H4 (cell line): ENCODE data around the gene NFIA. TPM values are rescaled to one million over a fixed set of nuclear protein-coding genes. Genes with fewer than 3 reads are reported as not detected.

Experiments used
- DNase-seq: peaks from one replicate; pipeline ENCODE4 v3.0.0-alpha.2; 2015; ENCODE audit warnings: low spot score
- total RNA-seq: library from RNA; depleted of rRNA; stranded (reverse); fragments of >200 nt; shearing (Covaris generic); gene quantifications from 2 replicates; pipeline ENCODE4 v1.2.3, GENCODE V29; 2014

The NFIA gene
- total RNA-seq, 1 experiment from 2014 or later, result 7.4 TPM

- DNase-seq, result no peak
Observed at GRCh38 chr1:61332796-61333195, 250.4 kb downstream of the NFIA start.

- no peak for DNase-seq
Observed at GRCh38 chr1:61334718-61335589, 252.6 kb downstream of the NFIA start.

DNA sequence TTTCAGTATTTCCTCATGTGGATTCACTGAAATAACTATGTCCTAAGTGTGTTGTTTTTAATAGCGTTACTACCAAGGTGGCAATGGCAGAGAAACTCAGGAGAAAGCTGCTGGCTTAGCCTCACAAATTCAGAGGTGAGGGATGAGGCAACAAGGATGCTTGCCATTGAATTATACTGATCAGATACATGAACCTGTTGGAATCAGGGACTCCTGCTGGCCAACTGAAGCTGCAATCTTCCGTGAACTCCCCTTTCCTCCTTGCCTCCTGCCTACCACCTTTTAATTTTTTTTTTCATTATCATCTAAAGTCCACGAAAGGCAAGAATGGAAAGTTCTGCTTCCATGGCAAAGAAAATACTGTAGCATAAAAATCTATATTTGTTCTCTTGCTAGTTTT is 254.7 kb downstream of the NFIA start:
- no peak for DNase-seq

GRCh38 chr1:61337441-61337951 is 255.1 kb downstream of the NFIA start:
- DNase-seq, result peak; percentile 17

DNA sequence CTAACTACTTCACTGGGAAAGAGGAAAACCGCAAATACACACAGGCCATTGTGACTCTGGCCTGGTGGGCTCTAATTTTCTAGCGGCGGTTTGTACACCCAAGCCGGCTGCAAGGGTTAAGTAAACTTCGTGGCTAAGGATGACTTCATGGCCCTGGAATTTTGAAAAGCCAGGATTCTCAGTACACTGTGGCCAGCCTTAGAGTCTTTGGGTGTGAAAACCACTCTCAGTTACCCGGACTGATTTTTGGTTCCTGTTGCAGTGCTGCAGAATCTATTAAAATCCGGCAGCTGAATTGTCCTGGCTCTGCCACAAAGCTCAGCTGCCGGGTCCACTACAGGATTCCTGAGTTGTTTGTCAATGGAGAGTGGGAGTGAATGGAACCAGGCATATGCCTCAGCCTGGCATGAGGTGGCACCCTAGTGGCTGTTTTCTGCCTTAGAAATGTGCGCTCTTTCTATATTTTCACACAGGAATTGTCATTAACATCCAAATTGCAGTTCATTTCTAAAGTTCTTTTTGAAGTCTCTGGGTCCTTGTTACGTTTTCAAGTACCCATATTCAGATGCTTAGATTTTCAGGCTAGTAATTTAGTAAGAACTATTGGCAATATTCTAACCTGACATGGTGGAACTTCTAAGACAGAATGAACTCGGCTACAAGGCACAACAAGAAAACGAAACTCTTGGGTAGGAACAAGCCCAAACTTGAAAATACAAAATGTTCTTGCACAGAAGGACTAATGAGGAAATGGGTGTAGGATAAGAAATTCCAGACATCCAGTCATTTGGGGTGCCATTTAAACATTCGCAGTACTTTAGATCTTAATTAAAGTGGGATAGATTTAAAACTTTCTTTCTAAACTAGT is 255.9 kb downstream of the NFIA start:
- DNase-seq, result peak; percentile 96

GRCh38 chr1:61338899-61339298 is 256.5 kb downstream of the NFIA start:
- no peak for DNase-seq

DNA sequence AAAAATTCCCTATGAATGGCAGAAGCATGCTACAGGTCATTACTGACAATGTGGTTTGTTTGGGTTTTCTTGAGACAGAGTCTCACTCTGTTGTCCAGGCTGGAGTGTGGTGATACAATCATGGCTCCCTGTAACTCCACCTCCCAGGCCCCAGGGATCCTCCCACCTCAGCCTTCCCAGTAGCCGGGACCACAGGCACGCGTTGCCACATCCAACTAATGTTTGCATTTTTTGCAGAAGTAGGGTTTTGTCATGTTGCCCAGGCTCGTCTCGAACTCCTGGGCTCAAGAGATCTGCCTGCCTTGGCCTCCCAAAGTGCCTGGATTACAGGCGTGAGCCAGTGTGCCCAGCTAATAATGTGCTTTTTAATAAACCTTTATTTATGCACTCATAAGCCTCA is 259.1 kb downstream of the NFIA start:
- DNase-seq, result no peak

DNA sequence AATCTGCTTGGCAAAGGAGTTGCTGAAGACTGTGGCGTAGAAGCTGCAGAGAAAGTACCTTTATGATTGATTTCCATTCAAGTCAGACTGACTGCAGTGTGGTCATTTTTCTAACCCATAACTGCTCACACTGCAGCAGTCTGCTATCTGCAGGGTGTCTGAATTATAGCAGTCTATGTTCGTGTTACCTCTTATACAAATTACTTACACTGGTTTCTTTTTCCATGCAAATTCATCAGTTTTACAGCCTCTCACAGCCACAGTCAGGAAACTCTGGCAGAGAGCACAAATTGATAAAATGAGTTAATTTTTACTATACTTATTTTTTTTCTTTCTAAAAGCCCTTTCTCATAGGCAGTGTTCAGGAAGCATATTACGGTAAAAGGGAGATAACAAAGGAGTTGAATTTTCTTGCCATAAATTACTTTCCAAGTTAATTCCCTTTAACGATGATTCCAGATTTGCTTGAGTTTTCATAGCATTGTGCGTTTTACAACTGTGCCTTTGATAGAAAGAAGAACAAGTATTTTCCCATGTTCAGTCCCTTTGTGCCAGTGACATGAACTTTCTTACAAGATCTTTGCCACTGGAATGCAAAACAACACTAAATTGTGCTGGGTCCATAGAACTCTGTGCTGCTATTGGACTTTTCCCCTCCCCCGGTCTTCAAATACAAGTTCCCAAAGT is 261.5 kb downstream of the NFIA start:
- DNase-seq, result no peak

- no peak for DNase-seq
Observed at GRCh38 chr1:61344696-61345095, 262.3 kb downstream of the NFIA start.

- DNase-seq, result no peak
Observed at GRCh38 chr1:61348025-61348665, 265.8 kb downstream of the NFIA start.

- DNase-seq, result no peak
Observed at GRCh38 chr1:61352845-61353435, 270.6 kb downstream of the NFIA start.

- DNase-seq, result no peak
Observed at GRCh38 chr1:61353797-61354406, 271.5 kb downstream of the NFIA start.

DNA sequence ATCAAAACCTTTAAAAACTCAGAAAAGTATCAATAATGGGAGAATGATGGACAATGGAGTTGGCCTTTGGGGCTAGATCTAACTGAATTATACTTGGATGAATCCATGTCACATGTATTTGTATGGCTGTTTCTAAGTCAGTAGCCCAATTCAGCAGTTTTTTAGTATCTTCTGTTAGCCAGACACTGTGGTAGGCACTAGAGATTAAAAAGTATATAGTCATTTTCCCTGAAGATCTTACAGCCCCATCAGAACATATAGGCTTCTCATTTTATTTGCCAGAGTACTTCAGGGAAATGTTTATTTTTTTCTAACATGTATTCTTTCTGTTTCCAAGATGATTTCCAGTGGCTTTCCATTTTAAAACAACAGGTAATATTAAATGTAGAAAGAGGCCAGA is 273.7 kb downstream of the NFIA start:
- no peak for DNase-seq

DNA sequence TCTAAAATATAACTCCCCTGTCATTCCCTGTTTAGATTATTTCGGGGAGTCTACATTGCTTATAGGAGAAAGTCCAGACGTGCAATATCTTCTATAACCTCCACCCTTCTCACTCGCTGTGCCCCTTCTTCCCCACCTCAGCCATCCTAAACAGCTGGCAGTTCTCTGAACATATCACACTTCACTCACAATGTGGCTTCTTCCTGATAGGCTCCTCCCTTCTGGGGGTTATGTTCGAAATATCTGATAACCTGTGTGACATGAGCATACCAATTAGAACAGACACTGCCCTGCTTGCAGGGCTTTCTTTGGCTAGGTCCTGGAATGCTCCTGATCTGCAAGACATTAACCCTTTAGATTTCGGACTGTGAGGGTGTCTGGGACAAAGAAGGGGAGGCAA is 274.6 kb downstream of the NFIA start:
- no peak for DNase-seq

DNA sequence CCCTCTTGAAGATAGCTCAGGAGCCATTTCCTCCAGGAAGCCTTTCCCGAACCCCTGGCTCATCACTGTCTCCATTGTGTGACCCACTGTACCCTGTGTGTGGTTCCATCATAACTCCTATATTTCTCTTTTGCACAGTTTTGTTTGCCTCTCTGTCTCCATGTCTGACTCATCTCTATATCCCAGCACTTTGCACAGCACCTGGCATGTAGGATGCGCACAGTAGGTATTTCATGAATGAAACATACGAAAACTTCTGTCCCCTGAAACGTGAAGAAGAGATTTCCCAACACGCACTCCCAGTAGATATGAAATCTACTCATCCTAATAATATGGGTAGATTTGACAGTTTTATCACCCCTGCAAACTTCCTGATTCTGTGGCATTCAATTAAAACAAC is 275.2 kb downstream of the NFIA start:
- no peak for DNase-seq

GRCh38 chr1:61358770-61359455 is 276.6 kb downstream of the NFIA start:
- DNase-seq, result no peak

DNA sequence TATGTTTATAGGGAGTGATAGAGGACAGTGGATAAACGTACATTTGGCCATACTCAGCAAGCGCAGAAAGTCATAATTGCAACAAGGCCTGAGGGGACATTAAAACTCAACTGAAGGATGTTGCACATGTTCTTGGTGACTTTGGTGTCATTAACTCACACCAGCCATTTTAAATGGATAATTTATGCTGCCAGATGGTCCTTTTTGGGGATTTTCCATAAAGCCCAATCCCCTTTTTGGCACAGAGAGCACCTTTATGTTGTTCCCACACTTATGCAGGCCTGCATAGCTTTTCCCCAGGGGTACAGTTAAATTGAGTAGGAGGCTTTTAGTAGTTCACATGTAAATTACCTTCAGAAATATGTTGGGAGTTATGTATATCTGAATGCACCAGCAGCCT is 279.6 kb downstream of the NFIA start:
- DNase-seq, result no peak

GRCh38 chr1:61362351-61362750 is 280.0 kb downstream of the NFIA start:
- DNase-seq, result no peak

GRCh38 chr1:61368366-61368765 is 286.0 kb downstream of the NFIA start:
- no peak for DNase-seq

DNA sequence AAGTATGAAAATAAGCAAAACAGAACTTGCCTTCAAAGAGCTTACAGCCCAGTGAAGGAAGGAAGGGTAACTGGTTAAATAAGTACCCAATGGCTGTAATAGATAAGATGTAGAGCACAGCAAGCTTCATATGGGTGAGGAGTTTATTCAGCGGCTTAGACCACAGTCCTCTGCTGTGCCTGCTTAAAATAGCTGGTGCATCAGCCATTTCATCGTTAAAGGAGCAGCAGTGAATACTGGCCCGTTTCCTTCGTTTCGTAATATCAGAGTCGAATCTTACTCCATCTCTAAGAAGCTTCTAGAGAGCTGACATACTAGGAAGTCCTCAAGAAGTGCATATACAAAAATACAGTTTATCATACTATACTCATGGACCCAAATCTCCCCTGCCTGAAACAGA is 286.5 kb downstream of the NFIA start:
- no peak for DNase-seq
